ENCODE results near the gene HOXC6. TPM values are rescaled to one million over a fixed set of nuclear protein-coding genes. Genes with fewer than 3 reads are reported as not detected.

Gene HOXC6
- total and polyA plus RNA-seq, 11 donors: 0.04 to 0.40 (median 0.08) TPM; not detected in 8

- Histone ChIP-seq H3K4me3 (no peak overlapping the region), H3K4me1 (peaks cover 0 to 13% (median 8%) of the 10 kb centered on the region in 12 donors), H3K27me3 (peaks cover 76 to 98% (median 96%) of the 10 kb centered on the region in 9 donors), H3K27ac (no peak overlapping the region), H3K9me3 (no peaks in the 10 kb centered on the region), H3K36me3 (no peaks in the 10 kb centered on the region)
- no peak for TF ChIP-seq CTCF (IDR thresholded peaks at IDR 0.05)
- TF ChIP-seq POLR2A (IDR thresholded peaks at IDR 0.05): no peak
- DNase-seq (no peak), ATAC-seq (no peak)
- intact Hi-C loops (cut with DNase I): no loop called here
- 20 to 25% (median 21%) methylated on average over 15 of the region's 15 CpGs for WGBS, 4 donors
Measured at GRCh38 chr12:53980802-53981496, 47.3 kb upstream of the HOXC6 start.

- Histone ChIP-seq H3K27me3 (peaks cover 78 to 98% (median 95%) of the 10 kb centered on the region in 9 donors), H3K9me3 (no peaks in the 10 kb centered on the region), H3K4me1 (peaks cover 0 to 19% (median 13%) of the 10 kb centered on the region in 12 donors), H3K27ac (no peak overlapping the region), H3K4me3 (no peak overlapping the region), H3K36me3 (no peaks in the 10 kb centered on the region)
- no peak for TF ChIP-seq CTCF (IDR thresholded peaks at IDR 0.05)
- TF ChIP-seq POLR2A (IDR thresholded peaks at IDR 0.05): no peak
- no peak for DNase-seq
- intact Hi-C loops (cut with DNase I): no loop called here
- WGBS, 4 donors: 8 to 13% (median 9%) methylated on average over 29 to 30 of the region's 30 CpGs
- ATAC-seq: no peak
Measured at GRCh38 chr12:53981634-53982565, 46.3 kb upstream of the HOXC6 start.

- WGBS, 4 donors: 7 to 10% (median 9%) methylated on average over 25 to 26 of the region's 26 CpGs
- no peaks in the 10 kb centered on the region for H3K36me3 ChIP-seq
- H3K27me3 ChIP-seq: peaks cover 71 to 98% (median 95%) of the 10 kb centered on the region in 9 donors
- no peaks in the 10 kb centered on the region for H3K9me3 ChIP-seq
- no peak overlapping the region for H3K4me3 ChIP-seq
- intact Hi-C loops (cut with DNase I): no loop called here
- DNase-seq (no peak), ATAC-seq (no peak)
- peaks cover 0 to 19% (median 13%) of the 10 kb centered on the region in 12 donors for H3K4me1 ChIP-seq
- H3K27ac ChIP-seq: no peak overlapping the region
- no peak for TF ChIP-seq POLR2A (IDR thresholded peaks at IDR 0.05)
- no peak for TF ChIP-seq CTCF (IDR thresholded peaks at IDR 0.05)
Measured at GRCh38 chr12:53982648-53983567, 45.3 kb upstream of the HOXC6 start.

Data from heart left ventricle (tissue), 16 donors.